ENCODE data around the gene DDA1. TPM values are rescaled to one million over a fixed set of nuclear protein-coding genes. Genes with fewer than 3 reads are reported as not detected.

The DDA1 gene
- total RNA-seq, 1 donor from 2014 or later = 37.3 TPM

- Mint-ChIP-seq H3K4me1 (peaks cover 25% of the 10 kb centered on the region), H3K36me3 (peaks cover 5% of the 10 kb centered on the region), H3K9me3 (no peaks in the 10 kb centered on the region), H3K4me3 (peak overlapping the region; percentile 75), H3K27me3 (ENCODE audit: low read depth) (no peaks in the 10 kb centered on the region), H3K27ac (peak overlapping the region; percentile 66)
- DNase-seq (ENCODE audit: low spot score in 2 of 2, unreplicated experiment in 2 of 2) = peak in 1 of 2 experiments; percentile 49
- no peak for TF ChIP-seq CTCF (IDR thresholded peaks at IDR 0.05; ENCODE audit: unreplicated experiment)
These were observed 6.8 kb upstream of the DDA1 start for GRCh38 chr19:17302391-17303166.

- DNase-seq (ENCODE audit: low spot score in 2 of 2, unreplicated experiment in 2 of 2) = peak; percentile 89 to 97
- no peaks in the 10 kb centered on the region for H3K27me3 Mint-ChIP-seq (ENCODE audit: low read depth)
- peak within 1 kb of the TSS; percentile 66 for H3K27ac Mint-ChIP-seq
- TF ChIP-seq CTCF (IDR thresholded peaks at IDR 0.05; ENCODE audit: unreplicated experiment) = peak; percentile 56
- peak within 1 kb of the TSS; percentile 75 for H3K4me3 Mint-ChIP-seq
- H3K4me1 Mint-ChIP-seq = peaks cover 30% of the 10 kb centered on the region
- no peaks in the 10 kb centered on the region for H3K9me3 Mint-ChIP-seq
- H3K36me3 Mint-ChIP-seq = peaks cover 1% of the 10 kb centered on the region
These were observed 6.0 kb upstream of the DDA1 start, which contains the start of gene ABHD8 for GRCh38 chr19:17303167-17303939. Gene ABHD8, minus strand, starts transcription at chr19:17303425. Its CDS starts 1,809 bp downstream, at chr19:17301616.

GRCh38 chr19:17303940-17304267 is 5.5 kb upstream of the DDA1 start:
- TF ChIP-seq CTCF (IDR thresholded peaks at IDR 0.05; ENCODE audit: unreplicated experiment) = no peak
- peak overlapping the region; percentile 53 for H3K27ac Mint-ChIP-seq
- no peaks in the 10 kb centered on the region for H3K9me3 Mint-ChIP-seq
- DNase-seq (ENCODE audit: low spot score in 2 of 2, unreplicated experiment in 2 of 2) = no peak
- H3K36me3 Mint-ChIP-seq = no peaks in the 10 kb centered on the region
- no peaks in the 10 kb centered on the region for H3K27me3 Mint-ChIP-seq (ENCODE audit: low read depth)
- H3K4me1 Mint-ChIP-seq = peaks cover 30% of the 10 kb centered on the region
- H3K4me3 Mint-ChIP-seq = peak overlapping the region; percentile 75

- H3K4me3 Mint-ChIP-seq = peak overlapping the region; percentile 90
- no peak for TF ChIP-seq CTCF (IDR thresholded peaks at IDR 0.05; ENCODE audit: unreplicated experiment)
- H3K36me3 Mint-ChIP-seq = no peaks in the 10 kb centered on the region
- H3K4me1 Mint-ChIP-seq = peaks cover 36% of the 10 kb centered on the region
- H3K27me3 Mint-ChIP-seq (ENCODE audit: low read depth) = no peaks in the 10 kb centered on the region
- H3K9me3 Mint-ChIP-seq = no peaks in the 10 kb centered on the region
- peak overlapping the region; percentile 81 for H3K27ac Mint-ChIP-seq
- DNase-seq (ENCODE audit: low spot score in 2 of 2, unreplicated experiment in 2 of 2) = no peak
These were observed 4.8 kb upstream of the DDA1 start for GRCh38 chr19:17304386-17305215.

- Mint-ChIP-seq H3K27ac (peak overlapping the region; percentile 95), H3K4me1 (peaks cover 38% of the 10 kb centered on the region), H3K36me3 (no peaks in the 10 kb centered on the region), H3K9me3 (no peaks in the 10 kb centered on the region), H3K4me3 (peak overlapping the region; percentile 90), H3K27me3 (ENCODE audit: low read depth) (no peaks in the 10 kb centered on the region)
- TF ChIP-seq CTCF (IDR thresholded peaks at IDR 0.05; ENCODE audit: unreplicated experiment) = no peak
- no peak for DNase-seq (ENCODE audit: low spot score in 2 of 2, unreplicated experiment in 2 of 2)
These were observed 4.2 kb upstream of the DDA1 start for GRCh38 chr19:17305216-17305516.

Measured in mesothelial cell of epicardium (in vitro differentiated cells).